Measurements from ENCODE around the gene SCN8A.

Gene SCN8A

GRCh38 chr12:51675071-51675803, 84.2 kb downstream of the SCN8A start:
- DNase-seq, result no peak

GRCh38 chr12:51676875-51677274, 85.8 kb downstream of the SCN8A start:
- DNase-seq, result no peak

- no peak for DNase-seq
Observed at GRCh38 chr12:51677284-51677968, 86.4 kb downstream of the SCN8A start.

- DNase-seq, result no peak
Observed at GRCh38 chr12:51678086-51678724, 87.2 kb downstream of the SCN8A start.

- DNase-seq, result no peak
Observed at GRCh38 chr12:51682981-51683380, 91.9 kb downstream of the SCN8A start.

- DNase-seq, result no peak
Observed at GRCh38 chr12:51683763-51684357, 92.8 kb downstream of the SCN8A start.

- no peak for DNase-seq
Observed at GRCh38 chr12:51686727-51687126, 95.7 kb downstream of the SCN8A start.

GRCh38 chr12:51687177-51687576, 96.1 kb downstream of the SCN8A start:
- DNase-seq, result no peak

GRCh38 chr12:51687614-51688013, 96.6 kb downstream of the SCN8A start:
- no peak for DNase-seq

GRCh38 chr12:51689983-51690382, 99.0 kb downstream of the SCN8A start:
- DNase-seq, result no peak

- no peak for DNase-seq
Observed at GRCh38 chr12:51692016-51692415, 101.0 kb downstream of the SCN8A start.

GRCh38 chr12:51693569-51693968, 102.5 kb downstream of the SCN8A start:
- no peak for DNase-seq

- DNase-seq, result no peak
Observed at GRCh38 chr12:51694146-51694545, 103.1 kb downstream of the SCN8A start.

- DNase-seq, result no peak
Observed at GRCh38 chr12:51695241-51696010, 104.4 kb downstream of the SCN8A start.

GRCh38 chr12:51699219-51699618, 108.2 kb downstream of the SCN8A start:
- no peak for DNase-seq

- no peak for DNase-seq
Observed at GRCh38 chr12:51700887-51701286, 109.9 kb downstream of the SCN8A start.

GRCh38 chr12:51702587-51702986, 111.6 kb downstream of the SCN8A start:
- DNase-seq, result no peak

GRCh38 chr12:51705450-51705849, 114.4 kb downstream of the SCN8A start:
- no peak for DNase-seq

- DNase-seq, result no peak
Observed at GRCh38 chr12:51706206-51706605, 115.2 kb downstream of the SCN8A start.

- DNase-seq, result no peak
Observed at GRCh38 chr12:51714666-51715065, 123.6 kb downstream of the SCN8A start.

- no peak for DNase-seq
Observed at GRCh38 chr12:51717326-51717925, 126.4 kb downstream of the SCN8A start.

- no peak for DNase-seq
Observed at GRCh38 chr12:51721282-51721940, 130.4 kb downstream of the SCN8A start.
